ENCODE measurements around the gene HEATR5B. TPM values are rescaled to one million over a fixed set of nuclear protein-coding genes. Genes with fewer than 3 reads are reported as not detected.
A peak's percentile ranks its signal among the peaks of the same experiment; 100 is the strongest.

The HEATR5B gene
- total RNA-seq, 1 experiment from 2014 or later: 16.1 TPM

DNA sequence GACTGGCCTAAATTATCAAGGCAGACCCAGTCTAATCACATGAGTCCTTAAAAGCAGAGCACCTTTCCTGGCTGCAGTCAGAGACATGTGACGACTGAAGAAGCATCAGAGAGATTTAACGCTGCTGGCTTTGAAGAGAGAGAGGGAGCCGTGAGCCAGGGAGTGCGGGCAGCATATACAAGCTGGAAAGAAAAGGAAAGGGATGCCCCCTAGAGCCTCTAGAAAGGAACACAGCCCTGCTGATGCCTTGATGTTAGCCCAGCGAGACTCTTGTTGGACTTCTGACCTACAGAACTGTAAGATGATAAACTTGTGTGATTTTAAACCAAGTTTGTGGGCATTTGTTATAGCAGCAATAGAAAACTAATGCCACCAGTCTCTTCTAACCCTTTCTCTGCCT is 58.1 kb downstream of the HEATR5B start:
- H3K9me3 ChIP-seq: no peaks in the 10 kb centered on the region
- CTCF ChIA-PET: no interaction called here
- DNase-seq: peak in 1 of 2 experiments; percentile 25
- POLR2A ChIA-PET: no interaction called here
- no peak overlapping the region for H3K4me3 ChIP-seq (ENCODE audit: low read depth, low read length)
- H3K27ac Mint-ChIP-seq (ENCODE audit: unreplicated experiment): no peak overlapping the region
- H3K9me3 Mint-ChIP-seq (ENCODE audit: unreplicated experiment): no peaks in the 10 kb centered on the region
- peaks cover 19% of the 10 kb centered on the region for H3K36me3 Mint-ChIP-seq (ENCODE audit: insufficient read depth, unreplicated experiment)
- no peaks in the 10 kb centered on the region for H3K27me3 Mint-ChIP-seq (ENCODE audit: insufficient read depth, unreplicated experiment)
- no peak overlapping the region for H3K4me3 Mint-ChIP-seq (ENCODE audit: unreplicated experiment)
- intact Hi-C loops (cut with micrococcal nuclease; ENCODE audit: unreplicated experiment): loop anchor here (1.0 kb wide), 1 partner anchor 246 kb away; no protein-coding TSS in a partner anchor
- no peaks in the 10 kb centered on the region for H3K4me1 ChIP-seq
- TF ChIP-seq, protein P1, sequence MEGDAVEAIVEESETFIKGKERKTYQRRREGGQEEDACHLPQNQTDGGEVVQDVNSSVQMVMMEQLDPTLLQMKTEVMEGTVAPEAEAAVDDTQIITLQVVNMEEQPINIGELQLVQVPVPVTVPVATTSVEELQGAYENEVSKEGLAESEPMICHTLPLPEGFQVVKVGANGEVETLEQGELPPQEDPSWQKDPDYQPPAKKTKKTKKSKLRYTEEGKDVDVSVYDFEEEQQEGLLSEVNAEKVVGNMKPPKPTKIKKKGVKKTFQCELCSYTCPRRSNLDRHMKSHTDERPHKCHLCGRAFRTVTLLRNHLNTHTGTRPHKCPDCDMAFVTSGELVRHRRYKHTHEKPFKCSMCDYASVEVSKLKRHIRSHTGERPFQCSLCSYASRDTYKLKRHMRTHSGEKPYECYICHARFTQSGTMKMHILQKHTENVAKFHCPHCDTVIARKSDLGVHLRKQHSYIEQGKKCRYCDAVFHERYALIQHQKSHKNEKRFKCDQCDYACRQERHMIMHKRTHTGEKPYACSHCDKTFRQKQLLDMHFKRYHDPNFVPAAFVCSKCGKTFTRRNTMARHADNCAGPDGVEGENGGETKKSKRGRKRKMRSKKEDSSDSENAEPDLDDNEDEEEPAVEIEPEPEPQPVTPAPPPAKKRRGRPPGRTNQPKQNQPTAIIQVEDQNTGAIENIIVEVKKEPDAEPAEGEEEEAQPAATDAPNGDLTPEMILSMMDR (IDR thresholded peaks at IDR 0.05; ENCODE audit: insufficient read depth in 1 of 2, low read depth in 1 of 2, low read length in 1 of 2, severe bottlenecking in 1 of 2, unreplicated experiment in 1 of 2): peak; percentile 13 to 18
- peaks cover 2% of the 10 kb centered on the region; the same call in 1 of the 2 replicates for H3K36me3 ChIP-seq (ENCODE audit: control insufficient read depth, insufficient read depth, low read length)
- H3K27me3 ChIP-seq (replicated peaks; ENCODE audit: control insufficient read depth, insufficient read depth, low read length): no peaks in the 10 kb centered on the region
- no TSS peak for BruUV-seq (replicated peaks)
- H3K4me1 Mint-ChIP-seq (ENCODE audit: low read depth, unreplicated experiment): no peaks in the 10 kb centered on the region

- Histone ChIP-seq H3K27me3 (replicated peaks; ENCODE audit: control insufficient read depth, insufficient read depth, low read length) (no peaks in the 10 kb centered on the region), H3K4me3 (ENCODE audit: low read depth, low read length) (no peak overlapping the region), H3K9me3 (no peaks in the 10 kb centered on the region), H3K36me3 (ENCODE audit: control insufficient read depth, insufficient read depth, low read length) (no peaks in the 10 kb centered on the region), H3K4me1 (no peaks in the 10 kb centered on the region)
- POLR2A ChIA-PET: no interaction called here
- no peak for DNase-seq
- H3K36me3 Mint-ChIP-seq (ENCODE audit: insufficient read depth, unreplicated experiment): peaks cover 27% of the 10 kb centered on the region
- no peak overlapping the region for H3K27ac Mint-ChIP-seq (ENCODE audit: unreplicated experiment)
- H3K27me3 Mint-ChIP-seq (ENCODE audit: insufficient read depth, unreplicated experiment): no peaks in the 10 kb centered on the region
- intact Hi-C loops (cut with micrococcal nuclease; ENCODE audit: unreplicated experiment): no loop called here
- CTCF ChIA-PET: no interaction called here
- H3K4me3 Mint-ChIP-seq (ENCODE audit: unreplicated experiment): no peak overlapping the region
- H3K4me1 Mint-ChIP-seq (ENCODE audit: low read depth, unreplicated experiment): no peaks in the 10 kb centered on the region
- TF ChIP-seq, protein P1 (IDR thresholded peaks at IDR 0.05; ENCODE audit: insufficient read depth in 1 of 2, low read depth in 1 of 2, low read length in 1 of 2, severe bottlenecking in 1 of 2, unreplicated experiment in 1 of 2): no peak
- no TSS peak for BruUV-seq (replicated peaks)
- no peaks in the 10 kb centered on the region for H3K9me3 Mint-ChIP-seq (ENCODE audit: unreplicated experiment)
Observed at GRCh38 chr2:37020887-37021796, 63.0 kb downstream of the HEATR5B start.

GRCh38 chr2:37020212-37020886 is 63.8 kb downstream of the HEATR5B start:
- BruUV-seq (replicated peaks): no TSS peak
- H3K4me1 ChIP-seq: no peaks in the 10 kb centered on the region
- H3K9me3 ChIP-seq: no peaks in the 10 kb centered on the region
- POLR2A ChIA-PET: no interaction called here
- H3K27me3 Mint-ChIP-seq (ENCODE audit: insufficient read depth, unreplicated experiment): no peaks in the 10 kb centered on the region
- H3K27ac Mint-ChIP-seq (ENCODE audit: unreplicated experiment): no peak overlapping the region
- intact Hi-C loops (cut with micrococcal nuclease; ENCODE audit: unreplicated experiment): no loop called here
- TF ChIP-seq, protein P1 (IDR thresholded peaks at IDR 0.05; ENCODE audit: insufficient read depth in 1 of 2, low read depth in 1 of 2, low read length in 1 of 2, severe bottlenecking in 1 of 2, unreplicated experiment in 1 of 2): no peak
- H3K36me3 ChIP-seq (ENCODE audit: control insufficient read depth, insufficient read depth, low read length): no peaks in the 10 kb centered on the region
- no peaks in the 10 kb centered on the region for H3K27me3 ChIP-seq (replicated peaks; ENCODE audit: control insufficient read depth, insufficient read depth, low read length)
- DNase-seq: no peak
- CTCF ChIA-PET: no interaction called here
- no peak overlapping the region for H3K4me3 ChIP-seq (ENCODE audit: low read depth, low read length)
- no peaks in the 10 kb centered on the region for H3K9me3 Mint-ChIP-seq (ENCODE audit: unreplicated experiment)
- peaks cover 33% of the 10 kb centered on the region for H3K36me3 Mint-ChIP-seq (ENCODE audit: insufficient read depth, unreplicated experiment)
- H3K4me1 Mint-ChIP-seq (ENCODE audit: low read depth, unreplicated experiment): no peaks in the 10 kb centered on the region
- no peak overlapping the region for H3K4me3 Mint-ChIP-seq (ENCODE audit: unreplicated experiment)

All from Caco-2 (cell line).